Activated T-cell treated with anti-CD3 and anti-CD28 coated beads, Interleukin-2, amount 50 U/mL, for 1 hour (primary cell): ENCODE measurements around the gene CAMTA1.
"Not testable (repeated sequence)": the region's sequence is repeated elsewhere in the genome, so short reads cannot be mapped to it uniquely, and the experiment has no call there.

ENCODE experiments used
- DNase-seq: peaks from one replicate; pipeline ENCODE4 v3.0.0-alpha.2; 2020

CAMTA1 gene

GRCh38 chr1:7588457-7588827, 803.2 kb downstream of the CAMTA1 start:
- no peak for DNase-seq

DNA sequence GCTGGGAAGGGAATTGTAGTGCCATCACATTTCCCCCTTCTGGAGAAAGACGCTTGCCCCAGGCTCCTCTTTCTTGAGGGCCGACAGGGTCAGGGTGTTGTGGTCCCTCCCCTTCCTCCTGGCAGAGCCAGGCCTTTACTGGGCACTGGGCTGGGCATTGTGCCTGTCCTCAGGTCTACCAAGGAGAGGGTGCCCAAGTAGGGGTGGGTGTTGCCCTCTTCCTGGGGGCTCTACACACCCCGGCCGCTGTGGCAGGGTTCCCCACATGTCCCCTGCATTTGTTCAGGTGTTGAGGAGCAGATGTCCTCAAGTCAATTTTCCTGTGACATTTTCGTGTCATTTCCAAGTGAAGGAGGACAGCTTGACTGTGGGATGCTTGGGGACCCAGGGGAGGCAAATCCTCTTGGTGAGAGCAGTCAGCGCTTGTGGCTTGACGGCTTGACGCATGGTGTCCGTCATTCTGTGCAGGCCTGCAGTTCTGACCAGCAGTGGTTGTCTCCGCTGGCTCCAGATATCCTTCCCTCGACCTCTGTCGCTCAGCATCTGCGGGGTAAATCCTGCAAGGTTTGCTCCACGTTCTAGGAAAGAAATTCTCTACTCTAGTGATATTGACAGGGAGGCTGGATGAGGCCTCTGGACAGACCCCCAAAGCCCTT, 804.0 kb downstream of the CAMTA1 start:
- no peak for DNase-seq

DNA sequence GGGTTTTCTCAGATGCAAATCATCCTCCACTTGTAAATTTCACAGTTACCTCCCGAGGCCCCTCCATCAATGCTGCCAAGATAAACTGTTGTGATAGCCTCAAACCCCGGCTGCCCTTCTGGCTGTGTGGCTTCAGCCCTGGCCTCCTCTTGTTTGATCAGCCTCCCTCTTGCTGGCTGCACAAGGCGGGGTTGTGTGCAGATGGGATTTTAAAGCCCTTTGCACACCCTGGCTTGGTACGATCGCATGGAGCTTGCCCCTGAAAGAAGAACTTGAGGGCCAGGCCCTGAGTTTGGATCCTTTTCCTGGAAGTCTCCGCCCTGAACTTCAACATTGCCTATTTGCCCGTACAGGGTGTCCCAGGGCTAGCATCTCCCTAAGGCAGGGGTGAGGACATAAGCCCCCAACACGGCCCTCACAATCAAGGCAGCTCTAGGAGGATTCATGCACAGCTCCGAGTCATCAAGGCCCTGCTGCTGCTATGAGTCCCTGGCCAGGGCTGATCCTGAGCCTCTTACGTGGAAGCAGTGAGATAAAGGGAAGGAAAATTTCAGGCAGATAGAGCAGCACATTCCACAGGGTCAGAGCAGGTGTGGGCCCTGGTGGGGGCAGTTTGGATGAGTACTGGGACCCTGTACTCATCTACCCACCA, 804.6 kb downstream of the CAMTA1 start:
- no peak for DNase-seq

GRCh38 chr1:7590426-7590790, 805.2 kb downstream of the CAMTA1 start:
- no peak for DNase-seq

GRCh38 chr1:7591565-7591964, 806.3 kb downstream of the CAMTA1 start:
- DNase-seq: no peak

DNA sequence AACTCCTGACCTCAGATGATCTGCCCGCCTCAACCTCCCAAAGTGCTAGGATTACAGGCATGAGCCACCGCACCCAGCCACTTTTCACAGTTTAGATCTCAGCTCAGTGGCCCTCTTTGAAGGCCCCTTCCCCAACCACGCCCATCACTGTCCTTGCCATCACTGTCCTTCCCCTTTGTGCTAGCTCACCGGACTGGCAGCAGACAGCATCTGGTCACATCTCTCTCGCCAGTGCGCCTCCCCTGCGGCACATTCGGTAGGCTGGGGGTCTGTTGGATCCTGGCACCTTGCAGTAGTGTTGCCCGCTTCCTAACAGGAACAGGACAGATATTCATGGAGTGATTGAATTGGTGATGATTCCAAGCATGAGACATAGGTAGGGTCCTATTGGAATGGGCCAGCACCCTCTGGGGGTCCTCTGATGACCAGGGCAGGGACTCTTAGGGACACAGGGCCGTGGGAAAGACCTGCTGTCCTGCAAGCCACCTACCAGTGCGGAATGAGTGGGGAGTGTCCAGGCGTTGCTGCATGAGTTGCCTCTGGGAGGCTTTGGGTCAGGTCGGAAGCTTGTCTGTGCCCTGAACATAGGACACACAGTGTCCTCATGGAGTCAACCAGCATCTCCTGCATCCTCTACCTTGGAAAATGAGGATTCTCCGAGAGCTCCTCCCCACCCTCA, 807.0 kb downstream of the CAMTA1 start:
- no peak for DNase-seq

DNA sequence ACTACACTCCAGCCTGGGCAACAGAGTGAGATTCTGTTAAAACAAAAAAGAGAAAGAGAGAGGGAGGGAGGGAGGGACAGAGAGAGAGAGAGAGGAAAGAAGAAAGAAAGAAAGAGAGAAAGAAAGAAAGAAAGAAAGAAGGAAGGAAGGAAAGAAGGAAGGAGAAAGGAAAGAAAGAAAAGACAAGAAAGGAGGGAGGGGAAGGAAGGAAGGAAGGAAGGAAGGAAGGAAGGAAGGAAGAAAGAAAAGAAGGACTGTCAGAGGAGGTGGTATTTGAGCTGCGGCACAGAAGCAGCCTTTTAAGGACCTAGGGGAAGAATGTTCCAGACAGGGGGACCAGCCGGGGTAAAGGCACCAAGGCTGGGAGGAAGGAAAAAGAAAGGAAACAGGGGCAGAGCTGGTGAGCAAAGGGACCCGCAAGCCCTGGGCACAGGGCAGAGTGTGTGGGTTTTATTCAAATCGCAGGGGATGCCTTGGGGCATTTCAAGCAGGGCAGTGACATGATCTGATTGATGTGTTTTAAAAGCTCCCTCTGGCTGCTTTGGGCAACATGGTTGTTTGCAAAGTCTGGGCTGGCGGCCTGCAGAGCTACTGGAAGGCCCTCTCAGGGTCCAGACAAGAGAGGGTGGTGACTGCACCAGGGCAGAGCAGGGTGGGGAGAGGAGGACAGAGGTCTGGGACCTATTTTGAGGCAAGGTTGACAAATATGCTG, 808.9 kb downstream of the CAMTA1 start:
- DNase-seq: no peak

DNA sequence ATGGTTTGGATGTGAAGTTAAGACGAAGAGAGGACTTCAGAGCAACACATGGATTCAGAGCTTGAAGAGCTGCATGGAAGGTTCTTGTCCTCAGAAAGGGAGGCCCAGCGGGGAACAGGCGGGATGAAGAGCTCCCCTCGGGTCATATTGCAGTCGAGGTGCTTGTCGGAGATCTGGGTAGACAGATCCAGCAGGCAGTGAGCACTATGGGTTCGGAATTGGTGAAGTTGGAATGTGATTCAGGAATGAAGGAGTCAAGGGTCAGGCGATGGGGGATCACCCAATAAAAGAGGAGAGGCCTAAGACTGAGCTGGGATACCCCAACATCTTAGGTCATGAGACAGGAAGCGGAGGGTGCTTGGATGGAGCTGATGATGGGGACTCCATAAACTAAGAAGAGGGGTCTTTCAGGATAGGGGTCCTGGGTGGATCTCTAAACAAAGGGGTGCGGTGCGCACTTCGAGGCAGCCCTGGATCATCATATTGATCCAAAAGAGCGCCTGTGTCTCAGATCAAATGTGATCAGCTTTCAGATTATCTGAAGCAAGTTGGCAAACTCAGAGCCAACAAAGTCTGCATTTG, 809.6 kb downstream of the CAMTA1 start:
- no peak for DNase-seq

DNA sequence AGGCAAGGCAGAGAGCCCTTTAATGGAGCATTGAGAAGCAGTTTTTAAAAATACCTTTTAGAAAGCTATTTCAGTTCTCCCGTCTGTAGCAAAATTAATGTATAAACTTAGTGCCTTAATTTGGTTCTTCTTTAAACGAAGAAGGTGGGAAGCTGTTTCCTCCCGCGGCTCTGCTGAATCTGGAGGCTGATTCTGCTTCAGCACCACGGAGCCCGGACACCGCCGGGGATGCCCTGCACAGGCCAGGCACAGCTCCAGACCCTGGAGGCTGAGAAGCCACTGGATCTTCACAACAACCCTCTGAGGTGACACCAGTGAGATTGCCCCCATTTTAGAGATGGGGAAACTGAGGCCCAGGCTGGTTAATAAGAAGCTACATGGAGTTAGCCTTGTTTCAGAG, 810.1 kb downstream of the CAMTA1 start:
- no peak for DNase-seq

- DNase-seq: no peak
These were observed 811.1 kb downstream of the CAMTA1 start for GRCh38 chr1:7596126-7596965.

DNA sequence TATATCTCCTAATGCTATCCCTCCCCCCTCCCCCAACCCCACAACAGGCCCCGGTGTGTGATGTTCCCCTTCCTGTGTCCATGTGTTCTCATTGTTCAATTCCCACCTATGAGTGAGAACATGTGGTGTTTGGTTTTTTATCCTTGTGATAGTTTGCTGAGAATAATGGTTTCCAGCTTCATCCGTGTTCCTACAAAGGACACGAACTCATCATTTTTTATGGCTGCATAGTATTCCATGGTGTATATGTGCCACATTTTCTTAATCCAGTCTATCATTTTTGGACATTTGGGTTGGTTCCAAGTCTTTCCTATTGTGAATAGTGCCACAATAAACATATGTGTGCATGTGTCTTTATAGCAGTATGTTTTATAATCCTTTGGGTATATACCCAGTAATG, 812.8 kb downstream of the CAMTA1 start:
- not testable (repeated sequence) for DNase-seq

GRCh38 chr1:7604906-7605305, 819.7 kb downstream of the CAMTA1 start:
- DNase-seq: not testable (repeated sequence)

DNA sequence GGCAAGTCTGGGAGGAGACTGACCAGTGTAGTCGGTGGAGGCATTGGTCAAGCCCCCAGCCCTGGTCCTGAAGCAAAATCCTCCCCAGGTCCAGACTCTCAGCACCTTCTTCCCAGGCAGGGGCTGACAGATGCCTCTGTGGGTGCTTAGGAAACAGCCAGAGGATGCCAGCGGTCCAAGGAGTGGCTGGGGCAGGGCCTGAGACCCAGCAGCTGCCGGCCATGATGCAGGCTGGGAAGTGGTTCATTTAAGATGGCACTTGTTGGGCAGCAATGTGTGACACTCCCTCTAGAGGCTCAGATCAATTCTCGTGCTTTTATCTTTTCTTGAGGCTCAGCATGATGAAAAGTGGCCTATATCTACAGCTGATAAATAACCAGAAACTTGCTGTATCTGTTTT, 820.8 kb downstream of the CAMTA1 start:
- no peak for DNase-seq

DNA sequence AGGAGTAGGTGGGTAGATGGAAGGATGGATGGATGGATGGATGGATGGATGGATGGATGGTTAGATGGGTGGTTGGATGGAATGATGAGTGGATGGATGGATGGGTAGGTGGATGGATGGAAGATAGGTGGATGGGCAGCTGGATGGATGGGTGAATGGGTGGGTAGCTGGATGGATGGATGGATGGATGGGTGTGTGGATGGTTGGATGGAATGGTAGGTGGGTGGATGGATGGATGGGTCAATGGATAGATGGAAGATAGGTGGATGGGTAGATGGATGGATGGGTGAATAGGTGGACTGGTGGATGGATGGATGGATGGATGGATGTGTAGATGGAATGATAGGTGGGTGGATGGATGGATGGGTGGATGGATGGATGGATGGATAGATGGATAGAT, 821.8 kb downstream of the CAMTA1 start:
- no peak for DNase-seq

GRCh38 chr1:7608628-7609305, 823.5 kb downstream of the CAMTA1 start:
- no peak for DNase-seq

- no peak for DNase-seq
These were observed 824.2 kb downstream of the CAMTA1 start for GRCh38 chr1:7609311-7609994.

DNA sequence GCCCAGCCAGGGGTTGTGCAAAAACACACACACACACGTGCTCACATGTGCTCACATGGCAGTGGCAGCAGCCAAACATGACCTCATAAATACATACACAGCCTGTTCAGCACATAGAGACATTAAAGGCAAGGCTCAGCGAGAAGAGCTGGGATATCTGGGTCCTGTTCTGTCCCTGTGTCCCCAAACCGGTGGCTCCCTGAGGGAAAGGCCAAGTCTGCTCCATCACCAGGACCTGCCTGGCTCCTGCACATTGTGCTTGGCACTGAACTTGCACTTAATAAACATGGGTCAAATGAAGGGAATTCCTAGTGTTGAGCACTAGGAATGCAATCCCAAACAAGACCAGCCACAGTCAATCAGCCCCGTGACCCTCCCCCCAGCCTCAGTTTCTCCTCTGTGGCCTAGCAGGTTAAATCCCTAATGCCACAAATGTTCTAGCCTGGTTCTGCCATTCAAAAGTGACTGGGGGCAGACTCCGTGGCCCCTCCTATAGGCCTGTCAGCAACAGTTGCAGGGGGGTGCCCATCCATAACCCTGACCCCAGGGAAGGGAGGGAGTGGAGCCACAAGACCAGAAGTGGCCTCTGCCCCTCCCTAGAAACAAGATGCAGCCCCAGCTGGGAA, 825.0 kb downstream of the CAMTA1 start:
- DNase-seq: no peak

- no peak for DNase-seq
These were observed 825.7 kb downstream of the CAMTA1 start for GRCh38 chr1:7610936-7611335.

GRCh38 chr1:7611421-7612010, 826.3 kb downstream of the CAMTA1 start:
- no peak for DNase-seq

DNA sequence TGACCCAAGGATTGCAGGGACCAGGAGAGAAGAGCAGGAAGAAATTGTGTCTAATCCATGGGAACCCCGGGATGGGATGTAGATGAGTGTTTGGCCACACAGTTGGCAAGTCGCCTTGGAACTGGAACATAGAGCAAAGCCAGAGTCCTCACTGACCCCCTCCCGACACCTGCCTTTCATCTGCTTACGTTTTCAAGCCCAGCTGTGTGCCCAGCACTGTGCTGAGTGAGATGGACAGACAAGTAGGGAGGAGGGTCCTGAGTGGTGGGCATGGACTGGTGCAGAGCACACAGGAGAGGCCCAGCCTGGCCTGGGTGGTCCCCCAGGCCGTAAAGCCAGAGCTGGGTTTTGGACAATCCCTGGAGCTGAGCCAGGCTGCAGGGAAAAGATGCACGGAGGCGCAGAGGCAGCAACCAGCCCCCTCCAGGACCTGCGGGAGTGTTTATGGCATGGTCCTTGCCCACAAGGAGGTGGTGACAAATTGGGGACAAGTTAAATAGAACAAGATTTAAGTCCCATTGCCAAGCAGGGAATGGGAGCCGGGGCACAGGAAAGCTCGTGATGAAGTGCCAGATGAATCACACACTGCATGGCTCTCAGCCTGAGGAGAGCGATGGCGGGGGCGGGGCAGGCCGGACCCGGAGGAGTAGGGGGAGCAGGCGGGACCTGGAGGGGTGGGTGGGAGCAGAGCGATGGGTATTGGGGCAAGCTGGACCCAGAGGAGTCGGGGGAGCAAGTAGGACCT, 828.0 kb downstream of the CAMTA1 start:
- DNase-seq: no peak
